ENCODE data around the gene RAPGEF3.

The RAPGEF3 gene

DNA sequence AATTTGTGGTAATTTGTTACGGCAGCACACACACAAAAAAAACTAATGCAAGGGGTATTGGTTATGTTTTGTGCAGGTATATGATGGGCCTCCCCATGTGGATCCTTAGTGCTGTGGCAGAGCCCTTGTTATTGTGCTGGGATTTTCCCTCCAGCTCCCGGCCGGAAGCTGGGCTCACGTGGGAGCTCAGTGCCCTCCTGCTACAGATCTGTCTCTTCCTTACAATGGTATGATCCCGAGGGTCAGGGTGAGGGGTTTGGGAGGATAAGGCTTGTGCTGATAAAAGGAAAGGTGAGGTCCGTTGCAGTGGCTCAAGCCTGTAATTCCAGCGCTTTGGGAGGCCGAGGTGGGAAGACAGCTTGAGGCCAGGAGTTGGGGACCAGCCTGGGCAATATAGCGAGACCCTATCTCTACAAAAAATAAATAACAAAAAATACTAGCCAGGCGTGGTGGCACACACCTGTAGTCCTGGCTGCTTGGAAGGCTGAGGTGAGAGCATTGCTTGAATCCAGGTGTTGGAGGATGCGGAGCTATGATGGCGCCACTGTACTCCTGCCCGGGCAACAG, 13.5 kb upstream of the RAPGEF3 start:
- TF ChIP-seq CTCF (IDR thresholded peaks at IDR 0.05; ENCODE audit: control insufficient read depth, insufficient read depth, low read depth, low read length, missing control alignments), result no peak
- no peak overlapping the region for H3K4me3 ChIP-seq (ENCODE audit: control insufficient read depth, low read depth, low read length)
- DNase-seq (ENCODE audit: low read depth), result no peak

GRCh38 chr12:47771304-47771703, 12.6 kb upstream of the RAPGEF3 start:
- no peak overlapping the region for H3K4me3 ChIP-seq (ENCODE audit: control insufficient read depth, low read depth, low read length)
- DNase-seq (ENCODE audit: low read depth), result no peak
- no peak for TF ChIP-seq CTCF (IDR thresholded peaks at IDR 0.05; ENCODE audit: control insufficient read depth, insufficient read depth, low read depth, low read length, missing control alignments)

DNA sequence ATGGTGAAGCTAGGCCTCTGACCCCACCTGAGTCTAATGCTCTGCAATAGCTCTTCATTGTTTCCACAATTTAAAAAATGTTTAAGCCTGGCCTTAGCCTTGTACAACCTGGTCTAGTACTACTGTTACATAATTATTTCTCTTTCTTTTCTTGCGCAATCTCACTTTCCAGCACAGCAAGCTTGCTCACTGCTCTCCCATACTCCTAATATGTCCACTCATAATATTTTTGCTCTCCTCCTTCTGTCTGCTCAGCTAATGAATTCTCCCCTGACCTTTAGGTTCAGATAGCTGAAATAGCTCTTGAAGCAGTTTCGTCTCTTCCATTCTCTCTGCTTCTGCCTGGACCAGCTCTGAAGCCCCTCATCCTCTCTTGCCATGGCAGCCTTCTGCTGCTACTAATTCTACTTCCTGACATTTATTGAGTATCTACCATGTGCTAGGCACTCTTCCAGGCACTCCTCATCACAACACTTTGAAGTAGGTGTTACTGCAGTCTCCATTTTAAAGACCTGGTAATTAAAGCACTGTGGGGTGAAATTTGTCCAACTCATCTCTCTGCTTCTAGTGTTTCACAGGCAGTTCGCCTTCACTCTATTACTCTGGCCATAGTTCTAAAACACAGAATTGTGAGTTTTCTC, 11.5 kb upstream of the RAPGEF3 start:
- no peak for DNase-seq (ENCODE audit: low read depth)
- TF ChIP-seq CTCF (IDR thresholded peaks at IDR 0.05; ENCODE audit: control insufficient read depth, insufficient read depth, low read depth, low read length, missing control alignments), result no peak
- no peak overlapping the region for H3K4me3 ChIP-seq (ENCODE audit: control insufficient read depth, low read depth, low read length)

DNA sequence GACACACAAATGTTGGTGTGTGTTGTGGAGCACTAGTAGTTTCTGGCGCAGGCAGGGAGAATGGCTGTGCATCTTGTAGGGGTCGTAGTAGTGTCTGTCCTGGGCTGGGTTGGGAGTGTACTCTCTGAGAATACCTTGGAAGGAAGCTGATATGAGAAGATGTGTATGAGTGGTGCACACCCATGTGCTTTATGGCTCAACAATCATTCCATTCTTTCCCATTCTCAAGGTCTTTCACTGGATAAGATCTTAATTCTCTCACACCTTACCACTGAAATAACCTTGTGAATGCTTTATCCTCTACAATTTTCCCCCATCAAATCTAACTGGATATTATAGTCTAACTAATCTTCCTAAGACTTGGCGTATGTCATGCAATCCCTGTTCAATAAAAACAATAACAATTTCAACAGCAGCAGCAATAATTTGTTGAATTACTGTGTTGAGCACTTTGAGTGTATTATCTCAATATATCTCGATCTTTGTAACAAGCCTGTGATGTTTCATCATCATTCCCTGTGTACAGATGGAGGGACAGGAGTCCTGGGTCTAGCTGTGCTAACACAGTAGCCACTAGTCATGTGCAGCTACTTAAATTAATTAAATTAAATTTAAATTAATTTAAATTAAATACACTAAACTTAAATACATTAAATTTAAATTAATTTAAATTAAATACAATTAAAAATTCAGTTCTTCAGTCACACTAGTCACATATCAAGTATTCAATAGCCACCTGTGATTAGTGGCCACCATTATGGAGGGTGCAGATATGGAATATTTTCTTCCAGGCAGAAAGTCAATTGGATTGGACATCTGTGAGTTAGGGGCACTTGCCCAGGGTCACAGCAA, 10.8 kb upstream of the RAPGEF3 start:
- TF ChIP-seq CTCF (IDR thresholded peaks at IDR 0.05; ENCODE audit: control insufficient read depth, insufficient read depth, low read depth, low read length, missing control alignments), result no peak
- no peak for DNase-seq (ENCODE audit: low read depth)
- H3K4me3 ChIP-seq (ENCODE audit: control insufficient read depth, low read depth, low read length), result no peak overlapping the region

DNA sequence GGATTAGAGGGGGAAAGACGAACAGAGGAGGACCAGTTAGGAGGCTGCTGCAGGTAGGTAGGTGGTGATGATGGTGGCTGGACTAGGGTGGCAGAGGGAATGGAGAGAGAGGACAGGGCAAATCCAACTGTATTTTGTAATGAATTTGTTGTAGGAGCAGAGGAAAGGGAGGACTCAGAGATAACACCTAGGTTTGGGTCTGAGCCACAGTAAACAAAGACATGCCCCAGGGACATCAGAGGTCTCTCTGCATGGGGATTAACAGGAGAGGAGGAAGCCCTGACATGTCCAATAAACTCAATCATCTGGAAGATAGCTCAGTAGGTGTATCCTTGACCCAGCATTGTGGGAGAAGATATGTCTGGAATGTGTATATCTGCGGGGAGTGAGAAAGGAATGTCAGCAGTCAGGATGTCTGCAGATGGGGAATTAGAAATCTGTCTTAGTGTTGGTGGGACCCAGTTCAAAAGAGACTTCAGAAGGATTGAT, 9.7 kb upstream of the RAPGEF3 start:
- TF ChIP-seq CTCF (IDR thresholded peaks at IDR 0.05; ENCODE audit: control insufficient read depth, insufficient read depth, low read depth, low read length, missing control alignments), result no peak
- no peak for DNase-seq (ENCODE audit: low read depth)

DNA sequence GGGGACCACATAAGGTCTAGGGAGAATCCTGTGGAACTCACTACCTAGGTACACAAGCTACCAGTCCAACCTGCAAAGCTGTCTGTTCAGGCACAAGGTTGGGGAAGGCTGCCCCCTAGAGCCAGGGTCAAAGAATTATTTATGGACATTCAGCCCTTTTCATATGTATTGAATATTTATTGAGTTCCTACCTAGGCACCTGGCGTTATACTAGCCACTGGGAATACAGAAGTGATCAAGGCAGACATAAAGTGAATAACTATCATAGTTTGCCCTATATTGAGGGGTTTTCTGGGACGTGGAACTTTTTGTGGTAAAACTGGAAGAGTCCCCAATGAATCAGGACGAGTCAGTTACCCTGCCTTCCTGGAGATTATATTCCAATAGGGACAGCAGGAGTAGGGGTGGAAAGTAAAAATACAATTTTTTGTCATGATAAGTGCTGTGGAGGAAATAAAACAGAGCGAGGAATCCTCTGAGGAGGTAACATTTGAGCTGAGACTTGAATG, 8.6 kb upstream of the RAPGEF3 start:
- no peak for DNase-seq (ENCODE audit: low read depth)
- TF ChIP-seq CTCF (IDR thresholded peaks at IDR 0.05; ENCODE audit: control insufficient read depth, insufficient read depth, low read depth, low read length, missing control alignments), result peak; percentile 58

More for the DNA sequence above, 9.7 kb upstream of the RAPGEF3 start:
- no peak overlapping the region for H3K4me3 ChIP-seq (ENCODE audit: control insufficient read depth, low read depth, low read length)

More for the DNA sequence above, 8.6 kb upstream of the RAPGEF3 start:
- no peak overlapping the region for H3K4me3 ChIP-seq (ENCODE audit: control insufficient read depth, low read depth, low read length)
